Keratinocyte (primary cell): Measurements from ENCODE around the gene LRRC27.

Experiments
- CTCF ChIP-seq, 3 experiments: IDR thresholded peaks in 1 of 3; conservative IDR thresholded peaks in 1 of 3; optimal IDR thresholded peaks in 1 of 3; 2 replicates in 2 of 3; 3 replicates in 1 of 3; pipeline versions ENCODE3 to v1.5.1; 2011; ENCODE audit warnings: low read length in 3 of 3, mild to moderate bottlenecking in 3 of 3, moderate library complexity in 2 of 3, control low read depth in 1 of 3, inconsistent platforms in 1 of 3; ENCODE audit not compliant: insufficient read depth in 2 of 3; ENCODE audit errors: extremely low read depth in 1 of 3
- EZH2 ChIP-seq: IDR thresholded peaks from one replicate; pipeline ENCODE4 v1.6.1; 2012; ENCODE audit warnings: inconsistent platforms, mild to moderate bottlenecking, low read length, moderate library complexity

DNA sequence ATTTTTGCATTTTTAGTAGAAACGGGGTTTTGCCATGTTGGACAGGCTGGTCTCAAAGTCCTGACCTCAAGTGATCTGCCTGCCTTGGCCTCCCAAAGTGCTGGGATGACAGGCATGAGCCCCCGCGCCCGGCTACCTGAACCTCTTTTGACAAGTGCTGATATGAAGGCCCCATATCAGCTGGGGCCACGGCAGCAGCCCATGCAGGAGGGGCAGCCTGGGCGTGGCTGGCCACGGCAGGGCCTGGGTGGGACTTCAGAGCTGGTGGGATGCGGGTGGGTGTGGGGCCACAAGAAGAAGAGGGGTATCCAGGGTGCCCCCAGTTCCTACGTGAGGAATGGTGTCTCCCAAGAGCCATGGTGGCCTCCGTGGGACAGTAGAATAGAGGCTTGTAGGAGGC lies 6.9 kb downstream of the LRRC27 start:
- TF ChIP-seq CTCF (optimal IDR thresholded peaks at IDR 0.05 in 1 of 3, IDR thresholded peaks at IDR 0.05 in 1 of 3, conservative IDR thresholded peaks at IDR 0.05 in 1 of 3; ENCODE audit: extremely low read depth in 1 of 3, insufficient read depth in 2 of 3, low read length in 3 of 3) (no peak), EZH2 (no peak)
